HG03045 (cell line): ENCODE measurements around the gene TFDP2.
"Not testable (repeated sequence)": the region's sequence is repeated elsewhere in the genome, so short reads cannot be mapped to it uniquely, and the experiment has no call there.

Experiments used
- ATAC-seq: cut with Tn5 transposase; IDR thresholded peaks from one replicate; pipeline ENCODE4 v1.9.1; 2021; ENCODE audit warnings: mild to moderate bottlenecking, moderate library complexity; ENCODE audit not compliant: unreplicated experiment

The TFDP2 gene

DNA sequence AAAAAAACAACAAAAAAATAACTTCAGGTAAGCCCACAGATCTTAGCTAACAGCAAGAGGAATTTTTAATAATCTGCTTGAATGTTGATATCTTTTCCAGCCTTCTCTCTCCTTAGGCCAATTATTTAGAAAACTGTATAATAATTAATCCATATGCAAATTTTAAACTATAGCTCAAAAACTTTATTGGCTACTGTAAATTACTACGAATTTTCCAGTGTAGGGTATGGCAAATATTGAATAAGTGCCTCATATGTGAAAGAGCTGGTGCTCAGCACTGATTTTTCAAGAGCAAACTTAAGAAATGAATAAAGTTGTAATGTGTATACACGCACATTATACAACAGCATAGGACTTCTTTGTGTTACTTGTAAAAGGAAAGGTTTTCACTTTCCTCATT lies 123.0 kb downstream of the TFDP2 start:
- no peak for ATAC-seq

DNA sequence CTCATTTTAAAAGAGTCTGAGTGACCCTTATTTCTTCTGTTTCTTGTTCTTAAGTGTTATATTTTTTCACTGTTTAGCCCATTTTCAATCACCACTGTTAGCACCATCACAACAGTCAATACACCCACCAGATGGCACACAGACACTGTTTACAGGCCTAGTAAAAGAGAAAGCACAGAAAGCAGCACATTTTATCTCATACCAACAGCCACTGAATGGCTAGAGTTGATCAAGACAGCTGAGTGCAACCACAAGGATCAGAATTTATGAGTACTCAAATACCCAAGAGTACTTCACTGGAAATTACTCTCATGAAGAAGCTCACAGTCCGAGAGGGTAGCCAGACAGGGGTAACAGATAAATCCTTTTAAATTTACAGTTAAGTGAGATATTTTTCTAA lies 127.0 kb downstream of the TFDP2 start:
- peak; percentile 67 for ATAC-seq

DNA sequence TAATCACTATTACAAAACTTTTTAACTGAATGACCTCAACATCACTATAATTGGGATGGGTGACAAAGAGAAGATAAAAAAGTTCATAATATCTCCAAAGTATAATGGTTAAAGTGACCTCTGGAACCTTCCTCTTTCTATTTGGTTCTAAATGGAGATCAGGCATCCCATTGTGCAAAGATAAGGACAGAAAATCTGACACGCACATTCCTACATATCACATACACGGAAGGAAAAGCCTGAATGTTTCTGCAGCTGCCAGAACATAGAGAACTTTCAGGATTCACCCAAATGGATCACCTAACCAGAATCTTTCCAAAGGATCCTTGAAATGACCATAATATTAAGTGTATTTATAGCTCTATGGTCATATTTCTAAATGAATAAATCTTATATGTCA lies 128.2 kb downstream of the TFDP2 start:
- no peak for ATAC-seq

DNA sequence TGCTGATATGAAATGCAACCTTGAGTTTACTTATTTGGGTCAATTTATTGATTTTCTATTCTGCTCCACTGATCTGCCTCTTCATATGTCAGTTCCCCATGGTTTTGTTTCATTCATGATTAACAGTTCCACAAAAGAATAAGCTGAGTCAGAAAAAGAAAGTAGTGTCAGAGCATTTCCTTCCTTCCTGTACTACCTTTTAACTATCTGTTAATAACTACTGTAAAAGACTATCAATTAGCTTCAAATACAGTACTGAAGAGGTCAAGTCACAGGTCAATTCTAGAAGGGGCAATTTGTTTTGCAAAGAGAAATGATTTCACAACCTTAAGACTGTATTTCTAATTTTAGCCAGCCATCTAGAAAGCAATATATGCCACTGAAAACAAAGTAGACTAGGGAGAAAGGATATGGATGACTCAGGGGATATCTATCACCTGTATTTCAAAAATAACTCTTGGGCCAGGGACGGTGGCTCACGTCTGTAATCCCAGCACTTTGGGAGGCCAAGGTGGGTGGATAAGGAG lies 129.5 kb downstream of the TFDP2 start:
- no peak for ATAC-seq

DNA sequence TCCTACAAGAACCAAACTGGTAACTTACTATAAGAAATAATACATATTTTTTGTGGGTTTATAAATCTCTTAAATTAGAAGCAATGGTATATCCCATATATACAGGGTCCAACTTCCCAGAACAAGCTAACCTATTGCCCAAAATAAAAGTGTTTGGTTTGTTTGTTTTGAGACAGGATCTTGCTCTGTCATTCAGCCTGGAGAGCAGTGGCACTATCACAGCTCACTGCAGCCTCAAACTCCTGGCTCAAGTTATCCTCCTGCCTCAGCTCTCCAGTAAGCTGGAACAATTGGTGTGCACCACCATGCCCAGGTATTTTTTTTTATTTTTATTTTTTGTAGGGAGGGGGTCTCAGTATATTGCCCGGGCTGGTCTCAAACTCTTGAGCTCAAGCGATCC lies 135.4 kb downstream of the TFDP2 start:
- ATAC-seq = no peak

DNA sequence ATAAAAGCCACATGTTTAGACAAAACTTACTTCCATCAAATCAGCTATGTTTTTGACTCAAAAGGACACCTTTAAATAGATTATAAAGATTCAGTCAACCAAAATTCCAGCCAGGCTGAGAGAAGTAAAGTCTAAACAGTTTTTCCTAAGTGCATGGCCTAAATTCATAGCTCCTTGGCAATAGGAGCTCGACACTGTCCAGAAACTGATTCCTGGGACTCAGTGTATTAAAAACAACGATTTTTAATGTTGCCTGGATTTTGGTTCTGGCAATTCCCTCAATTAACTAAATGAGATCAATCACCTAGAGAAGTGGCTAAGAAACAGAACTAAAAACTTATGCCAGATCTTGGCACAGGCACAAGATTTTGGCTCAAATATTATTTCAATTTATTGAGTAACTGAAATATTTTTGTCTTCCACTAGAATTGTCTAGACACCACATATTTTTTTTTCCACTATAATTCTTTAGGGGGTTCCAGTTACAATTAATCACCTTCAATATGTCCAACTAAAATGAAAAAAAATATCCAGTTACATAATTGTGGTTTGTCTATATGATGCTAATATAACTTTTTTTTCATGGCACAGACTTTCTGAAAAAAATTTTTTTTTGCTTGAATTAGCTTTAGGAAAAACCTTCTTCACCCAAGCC lies 135.9 kb downstream of the TFDP2 start:
- ATAC-seq = no peak

DNA sequence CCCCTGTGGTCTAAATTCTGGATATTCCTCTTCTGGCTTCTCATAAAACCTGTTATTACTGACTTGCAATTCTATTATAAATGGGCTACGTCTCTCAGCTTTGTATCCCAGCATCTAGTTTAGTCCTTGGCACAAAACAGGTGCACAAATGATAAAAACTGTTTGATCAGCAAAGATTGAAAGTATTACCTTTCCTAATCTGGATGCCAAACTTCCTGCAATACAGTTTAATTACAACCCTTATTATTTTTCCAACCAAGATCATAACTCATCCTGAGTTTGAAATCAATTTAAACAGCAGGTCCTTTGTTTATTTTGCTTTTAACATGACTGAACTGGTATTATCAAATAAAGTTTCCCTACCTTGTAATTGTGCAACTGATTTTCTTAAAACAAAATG lies 140.3 kb downstream of the TFDP2 start:
- ATAC-seq = no peak

DNA sequence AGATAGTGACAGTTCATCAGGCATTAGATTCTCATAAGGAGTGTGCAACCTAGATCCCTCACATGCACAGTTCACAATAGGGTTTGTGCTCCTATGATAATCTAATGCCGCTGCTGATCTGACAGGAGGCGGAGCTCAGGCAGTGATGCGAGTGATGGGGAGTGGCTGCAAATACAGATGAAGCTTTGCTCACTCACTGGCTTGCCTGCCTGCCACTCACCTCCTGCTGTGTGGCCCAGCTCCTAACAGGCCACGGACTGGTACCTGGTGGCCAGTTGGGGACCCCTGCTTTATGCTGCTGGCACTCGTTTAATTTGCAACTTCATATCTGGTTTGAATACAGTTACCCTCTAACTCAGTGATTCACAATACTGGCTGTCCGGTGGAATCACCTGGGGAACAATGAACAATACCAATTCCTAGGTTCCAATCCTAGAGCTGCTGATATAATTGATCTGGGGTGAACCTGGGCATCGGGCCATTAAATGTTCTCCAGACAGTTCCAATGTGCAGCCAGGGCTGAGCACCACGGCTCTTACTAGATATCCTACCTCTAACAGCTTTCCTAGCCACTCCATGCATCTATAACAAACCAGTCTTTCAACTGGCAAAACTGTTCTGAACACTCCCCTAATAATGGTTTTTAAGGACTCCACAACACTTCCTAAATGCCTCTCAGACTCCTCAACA lies 141.5 kb downstream of the TFDP2 start:
- no peak for ATAC-seq

DNA sequence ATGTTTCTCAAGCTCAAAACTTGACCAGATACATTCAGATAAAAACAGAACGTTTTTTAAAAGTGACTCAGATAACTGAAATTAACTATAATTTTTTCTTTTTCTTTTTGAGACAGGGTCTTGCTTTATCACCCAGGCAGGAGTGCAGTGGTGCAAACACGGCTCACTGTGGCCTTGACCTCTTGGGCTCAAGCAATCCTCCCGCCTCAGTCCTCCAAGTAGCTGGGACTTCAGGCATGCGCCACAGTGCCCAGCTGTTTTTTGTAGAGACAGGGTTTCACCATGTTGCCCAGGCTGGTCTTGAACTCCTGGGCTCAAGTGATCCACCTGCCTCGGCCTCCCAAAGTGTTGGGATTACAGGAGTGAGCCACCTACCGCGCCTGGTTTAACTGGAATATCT lies 144.4 kb downstream of the TFDP2 start:
- not testable (repeated sequence) for ATAC-seq

DNA sequence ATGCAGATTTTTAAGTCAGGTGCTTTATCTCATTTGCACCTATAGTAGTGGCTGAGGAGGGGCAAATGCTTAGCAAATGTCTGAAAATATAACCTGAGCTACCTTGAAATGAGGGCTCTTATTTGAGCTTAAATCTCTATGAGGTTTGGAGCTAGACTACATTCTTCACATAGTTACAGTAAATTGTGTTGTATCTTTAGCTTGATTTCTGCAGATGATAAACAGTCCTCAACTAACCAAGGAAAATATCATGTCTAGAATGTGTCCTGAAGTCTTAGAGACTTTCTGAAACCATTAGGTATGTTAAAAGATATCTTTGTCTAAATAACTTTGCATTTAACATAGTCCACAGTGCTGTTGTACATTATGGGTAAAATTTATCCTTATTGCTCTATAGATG lies 145.3 kb downstream of the TFDP2 start:
- no peak for ATAC-seq

DNA sequence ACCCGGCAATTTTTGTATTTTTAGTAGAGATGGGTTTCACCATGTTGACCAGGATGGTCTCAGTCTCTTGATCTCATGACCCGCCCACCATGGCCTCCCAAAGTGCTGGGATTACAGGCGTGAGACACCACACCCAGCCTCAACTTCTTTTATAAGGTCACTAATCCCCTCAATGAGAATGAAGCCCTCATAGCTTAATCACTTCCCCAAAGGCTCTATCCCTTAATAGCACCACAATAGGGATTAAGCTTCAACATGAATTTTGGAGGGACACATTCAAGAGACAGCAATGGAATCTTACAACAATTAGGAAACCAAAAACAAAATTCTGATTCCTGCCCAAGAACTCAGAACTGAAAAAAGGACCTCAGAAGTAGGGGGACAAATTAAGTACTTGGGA lies 146.1 kb downstream of the TFDP2 start:
- no peak for ATAC-seq

DNA sequence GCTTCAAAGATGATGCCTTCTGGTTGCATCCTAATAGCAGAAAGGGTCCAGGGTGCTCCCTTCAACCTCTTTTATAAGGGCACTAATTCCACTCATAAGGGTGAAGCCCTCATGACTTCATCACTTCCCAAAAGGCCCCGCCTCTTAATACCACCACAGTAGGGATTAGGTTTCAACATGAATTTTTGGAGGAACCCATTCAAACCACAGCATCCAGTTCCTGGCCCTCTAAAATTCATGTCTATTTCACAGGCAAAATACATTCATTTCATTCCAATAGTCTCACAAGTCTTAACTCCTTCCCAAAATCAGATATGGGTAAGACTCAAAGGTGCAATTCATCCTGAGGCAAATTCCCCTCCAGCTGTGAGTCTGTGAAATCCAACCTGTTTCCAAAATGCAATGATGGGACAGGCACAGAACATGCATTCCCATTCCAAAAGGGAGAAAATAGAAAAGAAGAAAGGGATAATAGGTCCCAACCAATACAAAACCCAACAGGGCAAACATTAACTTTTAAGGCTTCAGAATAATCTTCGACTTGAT lies 148.9 kb downstream of the TFDP2 start:
- no peak for ATAC-seq

DNA sequence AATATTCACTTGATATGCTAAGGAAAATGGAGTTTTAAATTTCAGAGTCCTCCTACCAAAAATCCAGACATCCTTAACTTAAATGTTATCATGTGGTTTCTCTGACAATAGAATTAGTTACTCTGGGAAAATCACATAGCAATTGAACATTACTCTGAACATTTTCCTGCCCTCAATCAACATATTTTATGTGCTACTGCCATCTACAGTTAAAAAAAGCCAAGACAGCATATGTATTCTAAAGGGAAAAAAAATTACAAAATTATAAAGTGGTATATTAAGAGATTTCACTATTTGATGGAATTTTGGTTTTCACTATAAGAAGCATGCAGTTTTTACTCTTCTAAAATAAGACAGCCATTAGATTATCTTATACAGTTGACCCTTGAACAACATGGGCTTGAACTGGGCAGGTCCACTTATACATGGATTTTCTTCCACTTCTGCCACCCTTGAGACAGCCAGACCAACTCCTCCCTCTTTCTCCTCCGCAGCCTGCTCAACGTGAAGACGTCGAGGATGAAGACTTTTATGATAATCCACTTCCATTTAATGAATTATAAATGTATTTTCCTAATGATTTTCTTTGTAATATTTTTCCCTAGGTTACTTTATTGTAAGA lies 150.6 kb downstream of the TFDP2 start:
- no peak for ATAC-seq

DNA sequence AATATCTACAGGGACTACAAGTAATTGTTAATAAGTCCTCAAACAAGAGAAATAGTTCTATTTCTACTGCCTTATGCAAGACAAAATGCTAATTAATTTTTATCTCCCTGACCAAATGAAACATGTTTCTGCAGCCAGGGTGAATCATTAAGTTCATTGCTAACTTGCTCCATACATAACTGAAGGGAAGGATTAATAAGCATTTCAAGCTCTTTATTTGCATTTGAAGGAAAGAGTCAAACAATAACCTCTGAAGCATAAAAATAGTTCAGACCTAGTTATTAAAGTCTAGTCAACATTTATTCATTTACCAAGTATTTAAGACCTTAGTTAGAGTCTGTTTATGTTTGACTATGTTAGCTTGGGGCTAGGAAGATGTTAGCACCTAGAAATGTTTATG lies 152.9 kb downstream of the TFDP2 start:
- no peak for ATAC-seq

DNA sequence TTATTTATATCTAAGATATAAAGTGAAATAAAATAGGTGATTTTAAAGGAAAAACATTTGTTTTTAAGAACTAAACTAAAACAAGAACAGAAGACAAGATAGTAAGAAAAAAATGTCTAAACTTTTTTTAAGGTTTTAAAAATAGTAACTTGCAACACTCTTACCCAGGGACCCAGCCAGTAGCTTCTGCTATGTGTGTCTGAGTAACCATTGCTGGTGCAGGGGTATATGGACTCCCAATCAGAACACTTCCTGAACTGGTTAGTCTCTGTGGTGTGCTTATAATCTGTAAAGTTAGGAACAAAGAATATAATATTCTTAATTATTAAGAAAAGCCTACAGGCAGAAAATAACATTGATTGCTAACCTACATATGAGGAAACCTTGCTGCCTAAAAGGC lies 154.5 kb downstream of the TFDP2 start:
- ATAC-seq = no peak

DNA sequence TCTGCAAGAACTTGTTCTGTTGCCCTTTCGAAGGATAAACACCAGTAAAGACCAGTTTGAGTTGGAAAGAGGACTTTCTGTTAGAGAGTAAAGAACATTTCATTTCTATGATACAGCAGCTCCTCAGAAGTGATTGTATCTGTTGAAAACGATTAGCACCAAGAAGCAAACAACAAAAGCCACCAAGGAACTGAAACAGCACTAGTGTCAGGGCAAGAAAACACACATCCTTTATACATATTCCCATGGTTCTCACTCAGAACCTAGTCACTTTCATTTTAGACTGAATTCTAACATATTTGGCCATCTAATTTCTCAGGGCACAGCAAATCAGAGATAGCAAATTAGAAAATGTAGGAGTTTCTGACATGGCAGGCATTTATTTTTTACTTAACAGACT lies 156.8 kb downstream of the TFDP2 start:
- no peak for ATAC-seq

DNA sequence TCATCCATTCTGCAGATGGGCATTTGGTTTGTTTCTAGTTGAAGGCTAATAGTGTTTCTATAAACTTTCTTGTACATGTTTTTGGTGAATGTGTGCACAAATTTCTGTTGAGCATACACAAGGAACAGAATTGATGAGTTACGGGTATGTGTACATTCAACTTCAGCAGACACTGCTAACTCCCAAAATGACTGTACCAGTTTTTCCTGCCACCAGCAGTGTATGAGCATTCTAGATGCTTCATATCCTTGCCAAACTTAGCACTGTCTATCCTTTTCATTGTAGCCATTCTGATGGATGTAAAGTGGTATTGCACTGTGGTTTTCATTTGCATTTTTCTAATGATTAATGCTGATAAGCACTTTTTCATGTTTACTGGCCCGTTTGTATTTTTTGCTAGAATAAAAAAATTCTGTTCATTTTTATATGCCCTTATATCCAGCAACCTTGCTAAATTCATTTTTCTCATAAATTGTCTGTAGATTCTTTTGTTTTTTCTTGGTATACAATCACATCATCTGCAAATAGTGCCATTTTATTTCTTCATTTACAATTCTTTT lies 162.7 kb downstream of the TFDP2 start:
- ATAC-seq = no peak

DNA sequence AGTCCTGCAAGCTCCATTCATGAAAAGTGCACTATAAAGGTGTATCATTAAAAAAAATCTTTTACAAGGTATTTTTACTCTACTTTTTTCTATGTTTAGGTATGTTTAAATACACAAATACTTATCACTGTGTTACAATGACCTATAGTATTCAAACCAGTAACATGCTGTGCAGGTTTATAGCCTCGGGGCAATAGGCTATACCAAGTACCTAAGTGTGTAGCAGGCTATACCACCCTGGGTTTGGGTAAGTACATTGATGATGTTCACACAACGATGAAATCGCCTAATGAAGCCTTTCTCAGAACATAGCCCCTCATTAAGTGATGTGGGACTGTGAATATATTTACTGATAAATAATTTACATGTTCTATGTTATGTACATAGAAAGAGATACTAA lies 168.3 kb downstream of the TFDP2 start:
- ATAC-seq = no peak

DNA sequence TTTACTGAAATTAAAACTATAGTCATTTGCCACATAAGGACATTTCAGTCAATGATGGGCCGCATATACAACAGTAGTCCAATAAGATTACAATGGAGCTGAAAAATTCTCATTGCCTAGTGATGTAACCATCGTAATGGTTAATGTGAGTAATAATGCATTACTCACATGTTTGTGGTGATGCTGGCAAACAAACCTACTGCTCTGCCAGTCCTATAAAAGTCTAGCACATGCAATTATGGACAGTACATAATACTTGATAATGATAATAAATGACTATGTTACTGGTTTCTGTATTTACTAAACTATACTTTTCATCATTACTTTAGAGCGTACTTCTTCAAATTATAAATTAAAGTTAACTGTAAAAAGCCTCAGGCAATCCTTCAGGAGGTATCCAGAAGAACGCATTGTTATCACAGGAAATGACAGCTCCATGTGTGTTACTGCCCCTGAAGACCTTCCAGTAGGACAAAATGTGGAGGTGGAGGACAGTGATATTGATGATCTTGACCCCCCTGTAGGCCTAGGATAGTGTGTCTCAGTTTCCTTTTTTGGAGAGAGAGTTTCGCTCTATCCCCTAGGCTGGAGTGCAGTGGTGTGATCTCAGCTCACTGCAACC lies 170.2 kb downstream of the TFDP2 start:
- ATAC-seq = no peak

DNA sequence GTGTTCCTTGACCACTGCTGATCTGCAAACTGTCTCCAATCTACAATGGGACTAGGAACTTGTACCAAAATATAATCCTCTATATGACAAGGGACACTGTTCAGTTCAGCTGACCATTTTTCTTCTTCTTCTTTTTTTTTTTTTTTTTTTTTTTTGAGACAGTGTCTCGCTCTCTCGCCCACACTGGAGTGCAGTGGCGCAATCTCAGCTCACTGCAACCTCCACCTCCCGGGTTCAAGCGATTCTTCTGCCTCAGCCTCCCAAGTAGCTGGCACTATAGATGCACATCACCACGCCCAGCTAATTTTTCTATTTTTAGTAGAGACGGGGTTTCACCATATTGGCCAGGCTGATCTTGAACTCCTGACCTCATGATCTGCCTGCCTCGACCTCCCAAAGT lies 174.6 kb downstream of the TFDP2 start:
- ATAC-seq = not testable (repeated sequence)

DNA sequence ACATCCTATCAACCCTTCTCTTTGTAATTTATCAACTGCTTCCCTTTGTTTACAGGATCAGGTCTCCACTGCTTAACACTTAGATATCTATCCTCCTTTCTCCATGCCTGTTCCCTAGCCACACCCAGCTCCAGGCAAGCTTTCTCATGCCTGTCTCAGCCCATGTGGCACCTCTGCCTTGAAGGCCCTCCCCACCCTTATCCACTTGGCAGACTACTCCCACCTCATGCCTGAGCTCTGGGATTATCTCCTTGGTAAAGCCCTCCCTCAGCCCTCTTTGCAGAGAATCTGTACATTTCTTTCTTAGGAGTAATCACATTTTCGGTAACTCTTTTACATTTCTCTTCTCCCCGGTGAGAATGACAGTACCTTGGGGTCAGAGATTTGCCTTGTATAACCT lies 176.9 kb downstream of the TFDP2 start:
- ATAC-seq = no peak
